OCI-LY7 (cell line): Measurements from ENCODE around the gene PAH. TPM values are rescaled to one million over a fixed set of nuclear protein-coding genes. Genes with fewer than 3 reads are reported as not detected.

ENCODE experiments used
- BruUV-seq: library from RNA; stranded (reverse); fragments of 400-500 nt; replicated peaks from 2 replicates; lab custom pipeline; 2021; lab: Mats Ljungman, UMichigan
- CTCF ChIA-PET: fragments of 300-600 bp; sonication (Branson Sonifier 250); formaldehyde crosslinking; loops from one replicate; lab custom pipeline; 2022; ENCODE audit warnings: antibody characterized with exemption; ENCODE audit not compliant: unreplicated experiment; lab: Charles Lee
- POLR2A ChIA-PET: fragments of 300-600 bp; sonication (Branson Sonifier 250); formaldehyde crosslinking; loops from one replicate; lab custom pipeline; 2022; ENCODE audit warnings: antibody characterized with exemption; lab: Charles Lee
- DNase-seq: peaks from one replicate; pipeline ENCODE4 v3.0.0-alpha.2; 2015; ENCODE audit warnings: low spot score
- H2AFZ ChIP-seq: fragments of 200-600 bp; sonication (generic), shearing (Covaris generic); 2 replicates; pipeline ENCODE4 v1.6.1; 2014; ENCODE audit warnings: mild to moderate bottlenecking, antibody characterized with exemption, low read length, moderate library complexity
- H3K27ac ChIP-seq: fragments of 200-600 bp; sonication (generic); 2 replicates; pipeline ENCODE4 v1.5.1; 2014; ENCODE audit warnings: mixed run types, low read depth, mild to moderate bottlenecking, moderate library complexity, low read length, inconsistent platforms; ENCODE audit not compliant: poor library complexity, severe bottlenecking
- H3K36me3 ChIP-seq: fragments of 200-600 bp; sonication (generic); 2 replicates; pipeline ENCODE4 v1.6.1; 2014; ENCODE audit warnings: mild to moderate bottlenecking, antibody characterized with exemption, low read length, moderate library complexity, mixed read lengths; ENCODE audit not compliant: insufficient read depth
- H3K4me1 ChIP-seq: fragments of 200-600 bp; sonication (generic); 2 replicates; pipeline ENCODE4 v1.5.1; 2014; ENCODE audit warnings: mild to moderate bottlenecking, low read length; ENCODE audit not compliant: insufficient read depth, poor library complexity, severe bottlenecking
- H3K4me2 ChIP-seq: fragments of 200-600 bp; sonication (generic); 2 replicates; pipeline ENCODE4 v1.6.1; 2014; ENCODE audit warnings: mild to moderate bottlenecking, low read length
- H3K4me3 ChIP-seq: fragments of 200-600 bp; sonication (generic); 2 replicates; pipeline ENCODE4 v1.5.1; 2014; ENCODE audit warnings: mild to moderate bottlenecking, low read depth, low read length; ENCODE audit not compliant: poor library complexity, severe bottlenecking
- H3K79me2 ChIP-seq: fragments of 200-600 bp; sonication (generic); 2 replicates; pipeline ENCODE4 v1.6.1; 2016; ENCODE audit warnings: low read depth, mild to moderate bottlenecking, low read length, moderate library complexity, mixed read lengths; ENCODE audit not compliant: insufficient read depth
- H3K9me2 ChIP-seq: fragments of 200-600 bp; sonication (generic); 2 replicates; pipeline ENCODE4 v1.6.1; 2016; ENCODE audit warnings: mild to moderate bottlenecking, low read length, mixed read lengths; ENCODE audit not compliant: insufficient read depth
- H3K9me3 ChIP-seq: fragments of 200-600 bp; sonication (generic); 2 replicates; pipeline ENCODE4 v1.6.1; 2014; ENCODE audit warnings: mild to moderate bottlenecking, mixed run types, low read length, mixed read lengths
- H4K20me1 ChIP-seq: fragments of 200-600 bp; sonication (generic); 2 replicates; pipeline ENCODE4 v1.6.1; 2014; ENCODE audit warnings: mild to moderate bottlenecking, antibody characterized with exemption, low read length, moderate library complexity, mixed read lengths; ENCODE audit not compliant: insufficient read depth
- CTCF ChIP-seq: fragments of 200-600 bp; sonication (generic); conservative IDR thresholded peaks from 2 replicates; pipeline ENCODE4 v1.5.1; 2014; ENCODE audit warnings: mild to moderate bottlenecking, antibody characterized with exemption, low read length, moderate library complexity, mixed read lengths
- EZH2phosphoT487 ChIP-seq: fragments of 200-600 bp; sonication (generic); IDR thresholded peaks from 2 replicates; pipeline ENCODE4 v1.6.1; 2018; ENCODE audit warnings: low read depth, borderline replicate concordance, mild to moderate bottlenecking, mixed run types, antibody characterized with exemption, low read length, moderate library complexity, mixed read lengths
- intact Hi-C: fragments of 100-400 bp; cut with micrococcal nuclease; formaldehyde crosslinking; loops from one replicate; pipeline ENCODE4 v1.10.0; 2022; ENCODE audit not compliant: unreplicated experiment
- total RNA-seq, 2 experiments: library from RNA; depleted of rRNA in 1 of 2; stranded (reverse); fragments of >200 nt in 1 of 2; shearing (Covaris generic) in 1 of 2; gene quantifications; 2 replicates each; pipeline ENCODE4 v1.2.3, GENCODE V29; 2014 to 2022

Gene PAH
- total RNA-seq, 2 experiments from 2014 or later: not detected

- H3K4me2 ChIP-seq: no peak overlapping the region
- intact Hi-C loops: no loop called here
- H3K4me3 ChIP-seq: no peak overlapping the region
- no TSS peak for BruUV-seq
- no peak for DNase-seq
- no peaks in the 10 kb centered on the region for H3K36me3 ChIP-seq
- POLR2A ChIA-PET: interaction anchor here (0.6 kb wide), 1 partner anchor 51 kb away, joined by 3 read pairs; no protein-coding TSS in a partner anchor
- TF ChIP-seq CTCF: no peak
- TF ChIP-seq EZH2phosphoT487: no peak
- no peaks in the 10 kb centered on the region for H3K9me2 ChIP-seq
- no peaks in the 10 kb centered on the region for H4K20me1 ChIP-seq
- no peaks in the 10 kb centered on the region for H3K4me1 ChIP-seq
- H2AFZ ChIP-seq: no peak overlapping the region
- CTCF ChIA-PET: no interaction called here
- H3K79me2 ChIP-seq: no peaks in the 10 kb centered on the region
- H3K9me3 ChIP-seq: no peaks in the 10 kb centered on the region
- no peak overlapping the region for H3K27ac ChIP-seq
Observed at GRCh38 chr12:102808412-102808811, 108.6 kb downstream of the PAH start.

GRCh38 chr12:102806592-102806991 is 110.5 kb downstream of the PAH start:
- ChIA-PET CTCF (interaction anchor here (1.2 kb wide), 1 partner anchor 104 kb away, joined by 4 read pairs; no protein-coding TSS in a partner anchor), POLR2A (interaction anchor here (1.0 kb wide), 1 partner anchor 11 kb away, joined by 4 read pairs; no protein-coding TSS in a partner anchor)
- TF ChIP-seq CTCF: no peak
- no peak for TF ChIP-seq EZH2phosphoT487
- Histone ChIP-seq H2AFZ (no peak overlapping the region), H3K9me2 (no peaks in the 10 kb centered on the region), H3K36me3 (no peaks in the 10 kb centered on the region), H3K4me2 (no peak overlapping the region), H3K27ac (no peak overlapping the region), H3K9me3 (no peaks in the 10 kb centered on the region), H3K79me2 (no peaks in the 10 kb centered on the region), H4K20me1 (no peaks in the 10 kb centered on the region), H3K4me1 (no peaks in the 10 kb centered on the region), H3K4me3 (no peak overlapping the region)
- intact Hi-C loops: no loop called here
- no peak for DNase-seq
- no TSS peak for BruUV-seq

GRCh38 chr12:102806110-102806509 is 110.9 kb downstream of the PAH start:
- POLR2A ChIA-PET: interaction anchor here (1.0 kb wide), 1 partner anchor 11 kb away, joined by 4 read pairs; no protein-coding TSS in a partner anchor
- no TSS peak for BruUV-seq
- no peaks in the 10 kb centered on the region for H3K36me3 ChIP-seq
- intact Hi-C loops: no loop called here
- H3K79me2 ChIP-seq: no peaks in the 10 kb centered on the region
- no peak overlapping the region for H3K4me2 ChIP-seq
- TF ChIP-seq EZH2phosphoT487 (no peak), CTCF (no peak)
- H3K9me3 ChIP-seq: no peaks in the 10 kb centered on the region
- CTCF ChIA-PET: interaction anchor here (1.2 kb wide), 1 partner anchor 103 kb away, joined by 4 read pairs; no protein-coding TSS in a partner anchor
- no peak for DNase-seq
- H4K20me1 ChIP-seq: no peaks in the 10 kb centered on the region
- no peaks in the 10 kb centered on the region for H3K9me2 ChIP-seq
- no peak overlapping the region for H3K4me3 ChIP-seq
- no peak overlapping the region for H2AFZ ChIP-seq
- no peak overlapping the region for H3K27ac ChIP-seq
- no peaks in the 10 kb centered on the region for H3K4me1 ChIP-seq
